CD4-positive, alpha-beta memory T cell (primary cell): ENCODE results near the gene LRRC3B. TPM values are rescaled to one million over a fixed set of nuclear protein-coding genes. Genes with fewer than 3 reads are reported as not detected.

Experiments used
- CTCF ChIA-PET: fragments of 350-600 bp; sonication (Branson Sonifier 250); formaldehyde crosslinking; loops from one replicate; lab custom pipeline; 2021; ENCODE audit warnings: inconsistent platforms; ENCODE audit not compliant: partially characterized antibody; lab: Charles Lee
- POLR2A ChIA-PET: fragments of 350-600 bp; sonication (Branson Sonifier 250); formaldehyde crosslinking; loops from one replicate; lab custom pipeline; 2021; ENCODE audit not compliant: partially characterized antibody; lab: Charles Lee
- DNase-seq, 5 donors: peaks; one replicate each; pipeline versions ENCODE4 v3.0.0 to v3.0.0-alpha.2; 2020 to 2022; ENCODE audit warnings: mixed read lengths in 1 of 5
- H3K27ac ChIP-seq: one replicate; pipeline ENCODE4 v1.7.0; 2013; ENCODE audit warnings: low read depth, low read length
- H3K27me3 ChIP-seq: 2 replicates; pipeline ENCODE4 v1.7.0; 2013; ENCODE audit warnings: mild to moderate bottlenecking, low read length, moderate library complexity; ENCODE audit not compliant: insufficient read depth
- H3K36me3 ChIP-seq: 2 replicates; pipeline ENCODE4 v1.7.0; 2013; ENCODE audit warnings: mild to moderate bottlenecking, low read length, moderate library complexity; ENCODE audit not compliant: insufficient read depth
- H3K4me1 ChIP-seq: 2 replicates; pipeline ENCODE4 v1.7.0; 2013; ENCODE audit warnings: mild to moderate bottlenecking, low read length, moderate library complexity; ENCODE audit not compliant: insufficient read depth
- H3K4me3 ChIP-seq, 2 donors: one replicate each; pipeline ENCODE4 v1.7.0; 2013; ENCODE audit warnings: low read length in 2 of 2, mild to moderate bottlenecking in 1 of 2
- H3K9me3 ChIP-seq, 2 donors: one replicate each; pipeline ENCODE4 v1.7.0; 2013; ENCODE audit warnings: low read length in 2 of 2, control low read depth in 1 of 2; ENCODE audit not compliant: control insufficient read depth in 1 of 2
- H3K27ac Mint-ChIP-seq, 7 donors: one replicate each; pipeline ENCODE4 v1.8.0; 2020 to 2021; ENCODE audit warnings: mixed read lengths in 7 of 7, mild to moderate bottlenecking in 6 of 7, inconsistent platforms in 3 of 7, moderate library complexity in 3 of 7
- H3K27me3 Mint-ChIP-seq, 2 donors: one replicate each; pipeline ENCODE4 v1.8.0; 2020 to 2021; ENCODE audit warnings: mixed read lengths in 2 of 2
- H3K36me3 Mint-ChIP-seq, 2 donors: one replicate each; pipeline ENCODE4 v1.8.0; 2020 to 2021; ENCODE audit warnings: mixed read lengths in 2 of 2, inconsistent platforms in 1 of 2, mild to moderate bottlenecking in 1 of 2
- H3K4me1 Mint-ChIP-seq, 4 donors: one replicate each; pipeline ENCODE4 v1.8.0; 2020 to 2021; ENCODE audit warnings: mixed read lengths in 4 of 4, mild to moderate bottlenecking in 1 of 4
- H3K4me3 Mint-ChIP-seq, 8 donors: one replicate each; pipeline ENCODE4 v1.8.0; 2020 to 2021; ENCODE audit warnings: mixed read lengths in 8 of 8, mild to moderate bottlenecking in 7 of 8, moderate library complexity in 6 of 8, inconsistent platforms in 3 of 8
- H3K9me3 Mint-ChIP-seq, 8 donors: one replicate each; pipeline ENCODE4 v1.8.0; 2020 to 2021; ENCODE audit warnings: mixed read lengths in 8 of 8, mild to moderate bottlenecking in 5 of 8, inconsistent platforms in 3 of 8, moderate library complexity in 1 of 8
- intact Hi-C: fragments of 100-400 bp; cut with micrococcal nuclease; formaldehyde crosslinking; loops from one replicate; pipeline ENCODE4 v1.15.1; 2023
- polyA plus RNA-seq, 2 donors: library from polyadenylated mRNA; unstranded; fragments of 300-500 nt; fragmentation: Illumina TruSeq; gene quantifications; one replicate each; pipeline ENCODE4 v1.2.3, GENCODE V29; 2021
- total RNA-seq, 2 experiments: library from RNA; stranded (reverse); gene quantifications; one replicate each; pipeline ENCODE4 v1.2.3, GENCODE V29; 2021

LRRC3B gene
- total and polyA plus RNA-seq, 4 experiments from 2014 or later, result not detected

- Histone ChIP-seq H3K9me3 (no peaks in the 10 kb centered on the region), H3K27me3 (no peaks in the 10 kb centered on the region), H3K4me3 (no peak overlapping the region), H3K36me3 (no peaks in the 10 kb centered on the region), H3K27ac (no peak overlapping the region), H3K4me1 (no peaks in the 10 kb centered on the region)
- ChIA-PET CTCF (no interaction called here), POLR2A (no interaction called here)
- Mint-ChIP-seq H3K4me3 (no peak overlapping the region), H3K36me3 (no peaks in the 10 kb centered on the region), H3K9me3 (peaks cover 0 to 6% (median 0%) of the 10 kb centered on the region in 8 donors), H3K4me1 (no peaks in the 10 kb centered on the region), H3K27ac (no peak overlapping the region), H3K27me3 (no peaks in the 10 kb centered on the region)
- no peak for DNase-seq
- intact Hi-C loops, result no loop called here
Observed at GRCh38 chr3:26631390-26631738, 8.8 kb downstream of the LRRC3B start.

GRCh38 chr3:26634601-26635000, 12.0 kb downstream of the LRRC3B start:
- Histone ChIP-seq H3K4me1 (no peaks in the 10 kb centered on the region), H3K27ac (no peak overlapping the region), H3K36me3 (no peaks in the 10 kb centered on the region), H3K9me3 (no peaks in the 10 kb centered on the region), H3K27me3 (no peaks in the 10 kb centered on the region), H3K4me3 (no peak overlapping the region)
- Mint-ChIP-seq H3K36me3 (no peaks in the 10 kb centered on the region), H3K9me3 (peaks cover 0 to 4% (median 0%) of the 10 kb centered on the region in 8 donors), H3K27ac (no peak overlapping the region), H3K27me3 (no peaks in the 10 kb centered on the region), H3K4me1 (no peaks in the 10 kb centered on the region), H3K4me3 (no peak overlapping the region)
- ChIA-PET POLR2A (no interaction called here), CTCF (no interaction called here)
- intact Hi-C loops, result no loop called here
- no peak for DNase-seq

- no peaks in the 10 kb centered on the region for H3K4me1 ChIP-seq
- intact Hi-C loops, result no loop called here
- no peak for DNase-seq
- Mint-ChIP-seq H3K36me3 (no peaks in the 10 kb centered on the region), H3K9me3 (peaks cover 0 to 5% (median 0%) of the 10 kb centered on the region in 8 donors), H3K4me1 (no peaks in the 10 kb centered on the region), H3K27ac (no peak overlapping the region), H3K27me3 (no peaks in the 10 kb centered on the region), H3K4me3 (no peak overlapping the region)
- H3K9me3 ChIP-seq, result no peaks in the 10 kb centered on the region
- no peak overlapping the region for H3K4me3 ChIP-seq
- no peaks in the 10 kb centered on the region for H3K27me3 ChIP-seq
- H3K27ac ChIP-seq, result no peak overlapping the region
- H3K36me3 ChIP-seq, result no peaks in the 10 kb centered on the region
- ChIA-PET CTCF (no interaction called here), POLR2A (no interaction called here)
Observed at GRCh38 chr3:26636096-26636727, 13.6 kb downstream of the LRRC3B start.

DNA sequence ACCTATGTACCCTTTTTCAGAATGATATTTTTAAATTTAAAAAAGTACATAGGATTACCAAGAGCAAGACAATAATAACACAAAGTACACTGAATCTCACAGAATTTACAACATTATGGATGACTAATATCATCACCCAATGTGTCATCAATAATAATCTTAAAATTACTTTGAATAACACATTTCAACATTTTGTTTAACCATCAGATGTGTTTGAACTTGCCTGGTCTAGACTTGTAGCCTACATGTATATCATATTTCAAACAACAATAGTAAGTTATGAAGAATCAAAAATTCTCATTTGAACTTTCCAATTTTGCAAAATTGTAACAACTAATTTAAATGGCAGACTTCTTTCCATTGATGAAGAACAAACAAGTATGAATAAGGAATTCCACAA, 15.1 kb downstream of the LRRC3B start:
- Mint-ChIP-seq H3K4me1 (no peaks in the 10 kb centered on the region), H3K4me3 (no peak overlapping the region), H3K27me3 (no peaks in the 10 kb centered on the region), H3K27ac (no peak overlapping the region), H3K36me3 (no peaks in the 10 kb centered on the region), H3K9me3 (peaks cover 0 to 4% (median 0%) of the 10 kb centered on the region in 8 donors)
- no peak overlapping the region for H3K4me3 ChIP-seq
- H3K27ac ChIP-seq, result no peak overlapping the region
- H3K4me1 ChIP-seq, result no peaks in the 10 kb centered on the region
- DNase-seq, result no peak
- intact Hi-C loops, result no loop called here
- ChIA-PET CTCF (no interaction called here), POLR2A (no interaction called here)
- H3K9me3 ChIP-seq, result no peaks in the 10 kb centered on the region
- no peaks in the 10 kb centered on the region for H3K27me3 ChIP-seq
- no peaks in the 10 kb centered on the region for H3K36me3 ChIP-seq

DNA sequence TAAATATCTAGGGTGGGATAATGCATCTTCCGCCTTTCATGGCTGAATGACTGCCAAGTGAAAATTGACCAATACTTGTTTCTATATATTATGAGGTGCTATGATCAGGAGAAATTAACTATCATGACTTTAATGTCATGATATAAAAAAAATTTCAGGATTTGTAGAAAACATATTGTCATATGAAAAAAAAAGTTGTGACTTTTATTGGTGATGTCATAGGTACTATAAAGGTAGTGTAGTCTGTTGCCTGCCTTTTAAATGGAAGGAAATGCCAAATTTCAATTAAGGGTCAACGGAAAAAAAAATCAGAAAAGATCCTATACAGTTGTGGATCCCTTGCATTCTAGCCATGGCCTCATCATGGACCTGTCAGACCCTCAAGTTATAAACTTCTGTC, 15.5 kb downstream of the LRRC3B start:
- Histone ChIP-seq H3K27ac (no peak overlapping the region), H3K27me3 (no peaks in the 10 kb centered on the region), H3K4me1 (no peaks in the 10 kb centered on the region), H3K4me3 (no peak overlapping the region), H3K9me3 (no peaks in the 10 kb centered on the region), H3K36me3 (no peaks in the 10 kb centered on the region)
- Mint-ChIP-seq H3K9me3 (peaks cover 0 to 4% (median 0%) of the 10 kb centered on the region in 8 donors), H3K36me3 (no peaks in the 10 kb centered on the region), H3K27me3 (no peaks in the 10 kb centered on the region), H3K4me1 (no peaks in the 10 kb centered on the region), H3K4me3 (no peak overlapping the region), H3K27ac (no peak overlapping the region)
- ChIA-PET CTCF (no interaction called here), POLR2A (no interaction called here)
- no peak for DNase-seq
- intact Hi-C loops, result no loop called here

DNA sequence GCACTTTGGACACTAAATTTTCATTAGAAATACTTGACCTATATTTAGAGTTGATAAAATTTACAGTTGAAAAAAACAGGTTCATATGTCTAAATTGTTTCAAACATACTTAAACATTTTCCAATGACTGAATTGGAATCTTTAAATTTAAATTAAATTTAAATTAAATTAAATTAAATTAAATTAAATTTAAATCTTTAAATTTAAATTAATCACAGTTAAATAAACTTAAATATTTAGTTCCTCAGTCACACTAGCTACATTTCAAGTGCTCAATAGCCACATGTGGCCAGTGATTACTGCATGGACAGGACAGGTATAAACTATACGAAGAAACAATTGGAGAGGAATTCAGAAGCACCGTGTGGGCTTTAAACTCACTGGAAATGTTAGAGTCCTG, 16.8 kb downstream of the LRRC3B start:
- Histone ChIP-seq H3K27me3 (no peaks in the 10 kb centered on the region), H3K4me3 (no peak overlapping the region), H3K9me3 (no peaks in the 10 kb centered on the region), H3K27ac (no peak overlapping the region), H3K4me1 (no peaks in the 10 kb centered on the region), H3K36me3 (no peaks in the 10 kb centered on the region)
- H3K27me3 Mint-ChIP-seq, result no peaks in the 10 kb centered on the region
- ChIA-PET CTCF (no interaction called here), POLR2A (no interaction called here)
- no peak for DNase-seq
- H3K9me3 Mint-ChIP-seq, result peaks cover 0 to 4% (median 0%) of the 10 kb centered on the region in 8 donors
- no peaks in the 10 kb centered on the region for H3K36me3 Mint-ChIP-seq
- intact Hi-C loops, result no loop called here
- H3K4me1 Mint-ChIP-seq, result no peaks in the 10 kb centered on the region
- no peak overlapping the region for H3K27ac Mint-ChIP-seq
- no peak overlapping the region for H3K4me3 Mint-ChIP-seq

DNA sequence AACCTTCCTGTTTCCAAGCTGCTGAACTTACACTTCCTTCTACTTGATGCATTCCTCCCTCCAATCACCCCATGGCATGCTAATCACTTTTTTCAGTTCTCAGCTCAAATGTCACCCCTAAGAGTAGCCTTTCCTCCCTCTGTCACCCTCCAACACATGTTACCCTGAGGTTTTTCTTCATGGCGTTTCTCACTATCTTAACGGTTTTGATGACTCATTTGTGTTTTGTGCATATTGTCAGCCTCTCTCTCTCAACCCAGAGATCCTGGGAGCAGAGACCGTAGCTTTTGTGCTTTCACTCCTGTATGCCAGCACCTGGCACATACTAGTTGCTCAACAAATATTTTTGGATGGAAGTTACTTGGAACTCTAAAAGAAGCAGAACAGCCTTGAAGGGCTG, 24.5 kb downstream of the LRRC3B start:
- H3K27me3 ChIP-seq, result no peaks in the 10 kb centered on the region
- POLR2A ChIA-PET, result no interaction called here
- H3K4me1 Mint-ChIP-seq, result no peaks in the 10 kb centered on the region
- H3K27me3 Mint-ChIP-seq, result no peaks in the 10 kb centered on the region
- CTCF ChIA-PET, result interaction anchor here (0.6 kb wide), 1 partner anchor 70 kb away, joined by 4 read pairs; no protein-coding TSS in a partner anchor
- no peak overlapping the region for H3K4me3 Mint-ChIP-seq
- H3K27ac ChIP-seq, result no peak overlapping the region
- intact Hi-C loops, result no loop called here
- no peak overlapping the region for H3K4me3 ChIP-seq
- H3K27ac Mint-ChIP-seq, result no peak overlapping the region
- DNase-seq, result no peak
- H3K36me3 Mint-ChIP-seq, result no peaks in the 10 kb centered on the region
- H3K9me3 ChIP-seq, result no peaks in the 10 kb centered on the region
- H3K36me3 ChIP-seq, result no peaks in the 10 kb centered on the region
- peaks cover 0 to 3% (median 0%) of the 10 kb centered on the region in 8 donors for H3K9me3 Mint-ChIP-seq
- no peaks in the 10 kb centered on the region for H3K4me1 ChIP-seq

DNA sequence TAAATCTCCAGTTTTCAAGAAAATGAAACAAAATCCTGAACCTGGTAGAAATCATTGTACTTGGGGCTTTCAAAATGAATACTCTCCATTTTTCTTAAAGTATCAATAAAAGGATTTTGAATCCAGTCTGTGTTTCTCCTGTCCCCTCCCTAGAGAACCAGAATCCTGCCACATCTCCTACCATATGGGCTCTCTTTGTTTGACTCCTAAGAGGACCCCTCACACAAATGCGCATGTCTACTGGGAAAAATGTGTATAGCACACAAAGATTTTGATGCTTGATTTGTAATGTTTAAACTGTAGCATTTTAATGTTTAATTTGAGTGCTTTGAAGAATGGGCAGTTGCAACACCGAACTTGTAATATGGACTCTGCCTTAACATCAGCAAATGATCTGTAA, 25.9 kb downstream of the LRRC3B start:
- no peak for DNase-seq
- H3K9me3 Mint-ChIP-seq, result peaks cover 0 to 3% (median 0%) of the 10 kb centered on the region in 8 donors
- H3K4me3 Mint-ChIP-seq, result no peak overlapping the region
- no peaks in the 10 kb centered on the region for H3K27me3 ChIP-seq
- no peak overlapping the region for H3K27ac ChIP-seq
- no peaks in the 10 kb centered on the region for H3K36me3 Mint-ChIP-seq
- no peaks in the 10 kb centered on the region for H3K4me1 ChIP-seq
- H3K27ac Mint-ChIP-seq, result no peak overlapping the region
- H3K9me3 ChIP-seq, result no peaks in the 10 kb centered on the region
- H3K4me3 ChIP-seq, result no peak overlapping the region
- no peaks in the 10 kb centered on the region for H3K27me3 Mint-ChIP-seq
- CTCF ChIA-PET, result no interaction called here
- POLR2A ChIA-PET, result no interaction called here
- H3K4me1 Mint-ChIP-seq, result no peaks in the 10 kb centered on the region
- intact Hi-C loops, result no loop called here
- no peaks in the 10 kb centered on the region for H3K36me3 ChIP-seq
